Activated naive CD4-positive, alpha-beta T cell treated with anti-CD3 and anti-CD28 coated beads, Interleukin-2, amount 50 U/mL, for 24 hours (primary cell): Measurements from ENCODE around the gene SFXN2.

ENCODE experiments used
- H3K27ac Mint-ChIP-seq: one replicate; pipeline ENCODE4 v1.8.0; 2021; ENCODE audit warnings: mild to moderate bottlenecking, mixed read lengths
- H3K27me3 Mint-ChIP-seq: one replicate; pipeline ENCODE4 v1.8.0; 2021; ENCODE audit warnings: mixed read lengths
- H3K36me3 Mint-ChIP-seq: one replicate; pipeline ENCODE4 v1.8.0; 2021; ENCODE audit warnings: mixed read lengths
- H3K4me1 Mint-ChIP-seq: one replicate; pipeline ENCODE4 v1.8.0; 2021; ENCODE audit warnings: mixed read lengths
- H3K4me3 Mint-ChIP-seq: one replicate; pipeline ENCODE4 v1.8.0; 2021; ENCODE audit warnings: mild to moderate bottlenecking, mixed read lengths
- H3K9me3 Mint-ChIP-seq: one replicate; pipeline ENCODE4 v1.8.0; 2021; ENCODE audit warnings: mixed read lengths

The SFXN2 gene

DNA sequence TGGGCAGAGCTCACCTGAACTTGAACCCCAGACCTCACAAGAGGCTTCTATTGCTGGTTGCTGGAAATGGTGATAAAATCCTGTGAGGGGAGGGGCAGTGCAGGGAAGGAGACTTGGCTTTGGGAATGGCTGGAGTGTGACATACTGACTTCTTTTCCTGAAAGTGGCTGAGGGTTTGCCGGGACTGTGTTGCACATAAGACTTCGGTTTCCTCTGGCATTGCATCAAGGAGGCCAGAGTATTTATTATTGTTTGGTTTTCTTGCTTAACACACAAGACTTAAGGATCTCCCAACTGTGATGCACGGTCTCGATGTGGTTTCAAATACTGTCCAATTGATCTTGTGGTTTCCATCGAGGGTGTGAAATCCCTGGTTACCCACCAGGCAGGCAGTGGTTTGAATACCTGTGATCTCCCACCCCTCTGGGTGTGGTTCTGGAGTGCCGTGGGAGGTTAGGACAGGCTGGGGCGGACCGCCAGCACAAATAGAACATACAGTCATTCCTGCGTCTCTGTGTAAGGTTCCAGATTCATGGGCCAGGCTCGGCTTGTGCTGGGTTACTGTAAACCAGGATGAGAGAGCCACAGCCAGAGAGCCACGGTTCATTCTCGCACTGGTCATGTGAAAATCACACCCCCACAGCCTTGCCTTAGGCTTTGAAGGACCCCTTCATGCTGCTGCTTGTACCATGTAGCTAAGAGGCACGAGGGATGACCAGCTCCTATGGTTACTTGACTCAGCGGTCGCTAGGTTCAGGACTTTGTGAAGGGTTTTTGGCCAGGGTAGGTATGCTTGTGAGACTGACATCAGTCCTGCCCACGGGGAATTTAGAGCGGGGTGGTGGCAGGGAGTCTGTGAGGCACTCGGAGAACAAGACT, 68.5 kb downstream of the SFXN2 start:
- H3K27me3 Mint-ChIP-seq, result no peaks in the 10 kb centered on the region
- peaks cover 5% of the 10 kb centered on the region for H3K36me3 Mint-ChIP-seq
- H3K4me3 Mint-ChIP-seq, result no peak overlapping the region
- no peak overlapping the region for H3K27ac Mint-ChIP-seq
- H3K9me3 Mint-ChIP-seq, result no peaks in the 10 kb centered on the region
- H3K4me1 Mint-ChIP-seq, result peaks cover 67% of the 10 kb centered on the region

DNA sequence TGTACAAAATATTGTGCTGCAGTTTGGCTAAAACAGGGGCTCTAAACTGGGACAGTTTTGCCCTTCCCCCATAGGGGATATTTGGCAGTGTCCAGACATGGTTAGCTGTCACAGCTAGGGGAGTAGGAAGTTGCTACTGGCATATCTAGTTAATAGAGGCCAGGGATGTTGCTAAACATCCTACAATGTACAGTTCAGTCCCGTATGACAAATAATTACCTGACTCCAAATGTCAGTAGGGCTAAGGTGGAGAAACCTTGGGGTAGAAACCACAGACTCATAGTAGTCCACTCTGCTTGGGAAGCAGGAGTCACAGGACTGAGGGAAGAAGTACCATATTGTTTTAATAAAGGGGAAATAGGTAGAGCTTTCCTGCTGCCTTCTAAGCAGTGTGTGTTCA, 69.1 kb downstream of the SFXN2 start:
- Mint-ChIP-seq H3K4me3 (no peak overlapping the region), H3K27ac (no peak overlapping the region), H3K4me1 (peaks cover 61% of the 10 kb centered on the region), H3K36me3 (peaks cover 5% of the 10 kb centered on the region), H3K9me3 (no peaks in the 10 kb centered on the region), H3K27me3 (no peaks in the 10 kb centered on the region)

DNA sequence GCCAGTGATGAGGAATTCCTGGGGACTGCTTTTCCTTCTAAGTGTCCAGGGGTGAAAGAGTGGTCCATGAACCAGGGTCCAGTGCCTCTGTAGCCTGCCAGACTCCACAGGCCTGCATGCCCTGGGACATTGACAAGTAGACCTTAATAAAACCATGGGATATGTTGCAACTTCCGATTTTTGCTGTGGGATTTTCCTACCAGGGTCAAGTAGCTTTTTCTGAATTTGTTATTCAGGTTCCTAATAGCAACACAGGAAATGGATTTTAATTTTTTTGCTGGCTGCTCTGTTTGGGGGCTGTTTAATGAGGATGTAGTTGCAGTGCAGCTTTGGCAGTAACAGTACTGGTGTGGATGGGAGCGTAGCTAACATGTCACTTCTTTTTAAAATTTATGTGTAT, 71.4 kb downstream of the SFXN2 start:
- Mint-ChIP-seq H3K4me1 (peaks cover 59% of the 10 kb centered on the region), H3K4me3 (no peak overlapping the region), H3K27ac (no peak overlapping the region), H3K36me3 (peaks cover 9% of the 10 kb centered on the region), H3K27me3 (no peaks in the 10 kb centered on the region), H3K9me3 (peaks cover 5% of the 10 kb centered on the region)

DNA sequence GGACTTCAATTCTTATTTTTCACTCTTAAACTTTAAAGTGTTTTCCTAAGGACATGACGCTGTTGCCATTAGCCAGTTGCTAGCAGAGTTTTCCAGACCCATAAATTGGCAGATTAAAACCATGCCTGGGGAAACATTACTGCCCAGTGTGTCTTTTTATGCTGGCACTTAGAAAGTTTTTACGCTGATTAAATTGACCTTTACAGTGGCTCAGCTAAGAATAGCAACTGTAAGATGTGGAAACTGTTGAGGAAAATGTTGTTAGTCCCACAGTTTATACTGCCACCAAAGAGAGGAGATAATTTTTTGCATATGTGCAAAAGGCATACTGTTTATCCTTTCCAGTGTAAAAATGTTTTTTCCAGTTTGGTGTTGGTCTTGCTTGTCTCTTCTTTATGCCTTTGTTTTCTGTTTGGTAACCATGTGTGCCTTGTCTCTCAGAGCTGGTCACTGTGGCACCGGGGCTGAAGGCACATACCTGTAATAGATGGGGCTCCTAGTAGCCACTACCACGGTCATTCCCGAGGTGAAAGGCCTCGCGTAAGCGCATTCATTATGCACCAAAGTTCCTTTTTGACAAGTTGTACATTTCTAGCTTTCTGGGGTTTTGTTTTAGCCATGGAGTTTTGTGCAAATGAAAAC, 77.4 kb downstream of the SFXN2 start:
- H3K9me3 Mint-ChIP-seq, result peaks cover 5% of the 10 kb centered on the region
- H3K4me3 Mint-ChIP-seq, result no peak overlapping the region
- H3K4me1 Mint-ChIP-seq, result peaks cover 59% of the 10 kb centered on the region
- H3K27ac Mint-ChIP-seq, result no peak overlapping the region
- peaks cover 9% of the 10 kb centered on the region for H3K36me3 Mint-ChIP-seq
- H3K27me3 Mint-ChIP-seq, result no peaks in the 10 kb centered on the region
